Upper lobe of left lung (tissue), 4 donors: ENCODE data around the gene BABAM2.

Experiments used
- POLR2AphosphoS5 ChIP-seq, 2 donors: sonication (generic); formaldehyde crosslinking; IDR thresholded peaks; one replicate each; pipeline ENCODE4 v1.5.1; 2017; ENCODE audit warnings: antibody characterized with exemption in 2 of 2
- TF ChIP-seq, protein P1 (sequence below), 6 experiments: fragments of 450-650 bp in 4 of 6; fragments of 200-600 bp in 2 of 6; sonication (generic) in 2 of 6; IDR thresholded peaks; one replicate each; pipeline ENCODE4 v1.5.1; 2016 to 2019; ENCODE audit warnings: antibody characterized with exemption in 6 of 6

DNA sequence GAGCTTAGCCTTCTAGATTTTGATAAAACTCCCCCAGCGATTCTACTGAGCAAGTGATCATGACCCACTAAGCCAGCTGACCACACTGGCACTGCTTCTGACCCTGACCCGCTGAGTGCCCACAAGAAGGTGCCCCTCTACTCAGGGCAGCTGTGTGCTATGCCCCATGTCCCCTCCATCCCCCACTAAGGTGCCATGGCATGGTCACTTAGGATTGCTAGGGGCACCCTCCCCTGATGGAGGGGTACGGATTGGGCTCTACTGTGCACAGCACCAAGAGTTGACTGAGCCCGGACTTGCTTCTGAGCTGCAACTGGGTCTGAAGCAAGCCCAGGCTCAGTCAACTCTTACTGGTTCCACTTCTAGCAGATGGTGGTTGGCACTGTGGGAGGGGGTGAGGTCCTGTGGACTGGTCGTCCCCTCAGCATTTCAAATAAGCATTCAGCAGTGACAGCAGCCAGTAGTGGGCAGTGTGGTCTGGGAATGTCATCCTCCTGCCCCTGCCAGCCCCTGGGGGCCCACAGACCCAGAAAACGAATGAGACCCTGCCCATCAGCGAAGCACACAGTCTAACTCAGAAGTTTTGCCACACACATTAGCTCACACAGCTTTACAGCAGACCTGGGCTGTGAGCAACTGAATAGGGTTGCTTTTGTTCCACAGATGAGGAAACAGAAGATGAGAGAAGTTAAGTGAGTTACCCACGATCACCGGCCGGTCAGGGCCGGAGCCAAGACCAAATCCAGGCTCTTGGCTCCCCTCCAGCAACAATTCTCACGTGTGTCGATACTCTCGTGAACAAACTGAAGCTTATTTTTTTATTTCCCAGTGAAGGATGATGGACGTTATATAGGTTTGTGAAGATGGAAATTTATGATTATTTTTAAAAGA lies 450.0 kb downstream of the BABAM2 start:
- TF ChIP-seq, protein P1, sequence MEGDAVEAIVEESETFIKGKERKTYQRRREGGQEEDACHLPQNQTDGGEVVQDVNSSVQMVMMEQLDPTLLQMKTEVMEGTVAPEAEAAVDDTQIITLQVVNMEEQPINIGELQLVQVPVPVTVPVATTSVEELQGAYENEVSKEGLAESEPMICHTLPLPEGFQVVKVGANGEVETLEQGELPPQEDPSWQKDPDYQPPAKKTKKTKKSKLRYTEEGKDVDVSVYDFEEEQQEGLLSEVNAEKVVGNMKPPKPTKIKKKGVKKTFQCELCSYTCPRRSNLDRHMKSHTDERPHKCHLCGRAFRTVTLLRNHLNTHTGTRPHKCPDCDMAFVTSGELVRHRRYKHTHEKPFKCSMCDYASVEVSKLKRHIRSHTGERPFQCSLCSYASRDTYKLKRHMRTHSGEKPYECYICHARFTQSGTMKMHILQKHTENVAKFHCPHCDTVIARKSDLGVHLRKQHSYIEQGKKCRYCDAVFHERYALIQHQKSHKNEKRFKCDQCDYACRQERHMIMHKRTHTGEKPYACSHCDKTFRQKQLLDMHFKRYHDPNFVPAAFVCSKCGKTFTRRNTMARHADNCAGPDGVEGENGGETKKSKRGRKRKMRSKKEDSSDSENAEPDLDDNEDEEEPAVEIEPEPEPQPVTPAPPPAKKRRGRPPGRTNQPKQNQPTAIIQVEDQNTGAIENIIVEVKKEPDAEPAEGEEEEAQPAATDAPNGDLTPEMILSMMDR (IDR thresholded peaks at IDR 0.05) = no peak
- no peak for TF ChIP-seq POLR2AphosphoS5 (IDR thresholded peaks at IDR 0.05)
